ENCODE data around the gene ZRANB1. TPM values are rescaled to one million over a fixed set of nuclear protein-coding genes. Genes with fewer than 3 reads are reported as not detected.

The ZRANB1 gene
- total and polyA plus RNA-seq, 2 of the 13 experiments (the other 11 are each of a cell fraction or from before 2014, with no cell fraction given): 10.3 to 19.6 TPM

GRCh38 chr10:125000366-125001312 is 58.7 kb downstream of the ZRANB1 start (continued):
- TF ChIP-seq ZBTB40 (IDR thresholded peaks at IDR 0.05) (no peak), ZBTB40 (CRISPR knock-in tag; IDR thresholded peaks at IDR 0.05) (no peak), PHF5A (CRISPR knock-in tag; IDR thresholded peaks at IDR 0.05; ENCODE audit: low read depth, unreplicated experiment) (no peak), ZNF775 (CRISPR knock-in tag; IDR thresholded peaks at IDR 0.05; ENCODE audit: borderline replicate concordance) (no peak), JUNB (CRISPR knock-in tag; IDR thresholded peaks at IDR 0.05; ENCODE audit: borderline replicate concordance) (no peak), ZNF720 (CRISPR knock-in tag; IDR thresholded peaks at IDR 0.05) (no peak)
- TF ChIP-seq, protein P1, sequence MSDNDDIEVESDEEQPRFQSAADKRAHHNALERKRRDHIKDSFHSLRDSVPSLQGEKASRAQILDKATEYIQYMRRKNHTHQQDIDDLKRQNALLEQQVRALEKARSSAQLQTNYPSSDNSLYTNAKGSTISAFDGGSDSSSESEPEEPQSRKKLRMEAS (IDR thresholded peaks at IDR 0.05): peak; percentile 56
- TF ChIP-seq, protein P2, sequence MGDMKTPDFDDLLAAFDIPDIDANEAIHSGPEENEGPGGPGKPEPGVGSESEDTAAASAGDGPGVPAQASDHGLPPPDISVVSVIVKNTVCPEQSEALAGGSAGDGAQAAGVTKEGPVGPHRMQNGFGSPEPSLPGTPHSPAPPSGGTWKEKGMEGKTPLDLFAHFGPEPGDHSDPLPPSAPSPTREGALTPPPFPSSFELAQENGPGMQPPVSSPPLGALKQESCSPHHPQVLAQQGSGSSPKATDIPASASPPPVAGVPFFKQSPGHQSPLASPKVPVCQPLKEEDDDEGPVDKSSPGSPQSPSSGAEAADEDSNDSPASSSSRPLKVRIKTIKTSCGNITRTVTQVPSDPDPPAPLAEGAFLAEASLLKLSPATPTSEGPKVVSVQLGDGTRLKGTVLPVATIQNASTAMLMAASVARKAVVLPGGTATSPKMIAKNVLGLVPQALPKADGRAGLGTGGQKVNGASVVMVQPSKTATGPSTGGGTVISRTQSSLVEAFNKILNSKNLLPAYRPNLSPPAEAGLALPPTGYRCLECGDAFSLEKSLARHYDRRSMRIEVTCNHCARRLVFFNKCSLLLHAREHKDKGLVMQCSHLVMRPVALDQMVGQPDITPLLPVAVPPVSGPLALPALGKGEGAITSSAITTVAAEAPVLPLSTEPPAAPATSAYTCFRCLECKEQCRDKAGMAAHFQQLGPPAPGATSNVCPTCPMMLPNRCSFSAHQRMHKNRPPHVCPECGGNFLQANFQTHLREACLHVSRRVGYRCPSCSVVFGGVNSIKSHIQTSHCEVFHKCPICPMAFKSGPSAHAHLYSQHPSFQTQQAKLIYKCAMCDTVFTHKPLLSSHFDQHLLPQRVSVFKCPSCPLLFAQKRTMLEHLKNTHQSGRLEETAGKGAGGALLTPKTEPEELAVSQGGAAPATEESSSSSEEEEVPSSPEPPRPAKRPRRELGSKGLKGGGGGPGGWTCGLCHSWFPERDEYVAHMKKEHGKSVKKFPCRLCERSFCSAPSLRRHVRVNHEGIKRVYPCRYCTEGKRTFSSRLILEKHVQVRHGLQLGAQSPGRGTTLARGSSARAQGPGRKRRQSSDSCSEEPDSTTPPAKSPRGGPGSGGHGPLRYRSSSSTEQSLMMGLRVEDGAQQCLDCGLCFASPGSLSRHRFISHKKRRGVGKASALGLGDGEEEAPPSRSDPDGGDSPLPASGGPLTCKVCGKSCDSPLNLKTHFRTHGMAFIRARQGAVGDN (CRISPR knock-in tag; IDR thresholded peaks at IDR 0.05): peak; percentile 64
- TF ChIP-seq, protein P3, sequence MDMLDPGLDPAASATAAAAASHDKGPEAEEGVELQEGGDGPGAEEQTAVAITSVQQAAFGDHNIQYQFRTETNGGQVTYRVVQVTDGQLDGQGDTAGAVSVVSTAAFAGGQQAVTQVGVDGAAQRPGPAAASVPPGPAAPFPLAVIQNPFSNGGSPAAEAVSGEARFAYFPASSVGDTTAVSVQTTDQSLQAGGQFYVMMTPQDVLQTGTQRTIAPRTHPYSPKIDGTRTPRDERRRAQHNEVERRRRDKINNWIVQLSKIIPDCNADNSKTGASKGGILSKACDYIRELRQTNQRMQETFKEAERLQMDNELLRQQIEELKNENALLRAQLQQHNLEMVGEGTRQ (IDR thresholded peaks at IDR 0.05; ENCODE audit: low read depth, low read length): no peak
- TF ChIP-seq, protein P3 (CRISPR knock-in tag; IDR thresholded peaks at IDR 0.05; ENCODE audit: borderline replicate concordance): no peak

Data from HepG2 (cell line).